22Rv1 (cell line): ENCODE results near the gene PRAC2.
A peak's percentile ranks its signal among the peaks of the same experiment; 100 is the strongest.

ENCODE experiments used
- H3K27ac ChIP-seq: fragments of 450-650 bp; 2 replicates; pipeline ENCODE4 v1.5.1; 2017
- ZFX ChIP-seq: fragments of 450-650 bp; IDR thresholded peaks from 2 replicates; pipeline ENCODE4 v1.6.1; 2017; ENCODE audit warnings: antibody characterized with exemption, borderline replicate concordance
- TF ChIP-seq, protein P1 (sequence below): fragments of 450-650 bp; IDR thresholded peaks from 2 replicates; pipeline ENCODE4 v1.5.1; 2017; ENCODE audit warnings: mild to moderate bottlenecking

The PRAC2 gene

DNA sequence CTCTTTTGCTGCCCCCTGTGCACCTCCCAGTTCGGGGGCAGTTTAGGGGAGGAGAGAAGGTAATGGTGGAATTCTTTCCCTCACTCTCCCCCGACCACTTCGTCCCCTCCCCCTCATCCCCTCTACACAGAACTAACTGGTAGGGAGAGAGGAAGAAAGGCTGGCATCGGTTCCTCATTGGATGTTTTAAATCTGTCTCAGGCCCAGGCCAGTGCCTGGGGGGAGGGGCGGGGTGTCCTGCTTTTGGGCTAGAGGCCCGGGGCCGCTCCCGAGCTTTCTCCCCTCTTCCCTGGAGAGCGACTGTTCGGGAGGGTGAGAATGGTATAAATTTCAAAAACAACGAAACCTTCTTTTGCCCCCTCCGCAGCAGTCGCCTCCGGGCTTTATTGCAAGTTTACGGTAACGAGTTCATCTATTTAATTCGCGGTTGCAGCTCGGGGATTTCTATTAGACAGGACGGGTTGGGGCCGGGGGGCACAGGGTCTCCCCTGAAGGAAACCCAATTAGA, at the start of gene PRAC2:
PRAC2 (plus strand) TSS at position 271 of the 508 bp plus-strand sequence. CDS start 1,226 bp downstream, outside the sequence.
- TF ChIP-seq, protein P1, sequence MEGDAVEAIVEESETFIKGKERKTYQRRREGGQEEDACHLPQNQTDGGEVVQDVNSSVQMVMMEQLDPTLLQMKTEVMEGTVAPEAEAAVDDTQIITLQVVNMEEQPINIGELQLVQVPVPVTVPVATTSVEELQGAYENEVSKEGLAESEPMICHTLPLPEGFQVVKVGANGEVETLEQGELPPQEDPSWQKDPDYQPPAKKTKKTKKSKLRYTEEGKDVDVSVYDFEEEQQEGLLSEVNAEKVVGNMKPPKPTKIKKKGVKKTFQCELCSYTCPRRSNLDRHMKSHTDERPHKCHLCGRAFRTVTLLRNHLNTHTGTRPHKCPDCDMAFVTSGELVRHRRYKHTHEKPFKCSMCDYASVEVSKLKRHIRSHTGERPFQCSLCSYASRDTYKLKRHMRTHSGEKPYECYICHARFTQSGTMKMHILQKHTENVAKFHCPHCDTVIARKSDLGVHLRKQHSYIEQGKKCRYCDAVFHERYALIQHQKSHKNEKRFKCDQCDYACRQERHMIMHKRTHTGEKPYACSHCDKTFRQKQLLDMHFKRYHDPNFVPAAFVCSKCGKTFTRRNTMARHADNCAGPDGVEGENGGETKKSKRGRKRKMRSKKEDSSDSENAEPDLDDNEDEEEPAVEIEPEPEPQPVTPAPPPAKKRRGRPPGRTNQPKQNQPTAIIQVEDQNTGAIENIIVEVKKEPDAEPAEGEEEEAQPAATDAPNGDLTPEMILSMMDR: no peak
- no peak for TF ChIP-seq ZFX
- H3K27ac ChIP-seq: peak within 1 kb of the TSS; percentile 100

DNA sequence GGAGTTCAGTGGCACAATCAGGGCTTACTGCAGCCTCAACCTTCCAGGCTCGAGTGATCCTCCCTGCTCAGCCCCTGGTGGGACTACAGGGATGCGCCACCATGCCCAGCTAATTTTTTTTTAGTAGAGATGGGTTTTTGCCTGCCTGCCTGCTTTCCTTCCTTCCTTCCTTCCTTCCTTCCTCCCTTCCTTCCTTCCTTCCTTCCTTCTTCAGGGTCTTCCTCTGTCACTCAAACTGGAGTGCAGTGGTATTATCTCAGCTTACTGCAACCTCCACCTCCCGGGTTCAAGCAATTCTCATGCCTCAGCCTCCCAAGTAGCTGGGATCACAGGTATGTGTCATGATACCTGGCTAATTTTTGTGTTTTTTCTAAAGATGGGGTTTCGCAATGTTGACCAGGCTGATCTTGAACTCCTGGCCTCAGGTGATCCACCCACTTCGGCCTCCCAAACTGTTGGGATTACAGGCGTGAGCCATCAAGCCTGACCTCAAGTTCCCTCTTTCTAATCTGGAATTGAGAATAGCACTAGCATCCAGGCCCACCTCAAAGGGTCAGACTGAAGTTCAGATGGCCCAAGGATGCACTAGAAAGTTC, 45.9 kb upstream of the PRAC2 start:
- no peak overlapping the region for H3K27ac ChIP-seq
- TF ChIP-seq ZFX: no peak
- TF ChIP-seq, protein P1: no peak

DNA sequence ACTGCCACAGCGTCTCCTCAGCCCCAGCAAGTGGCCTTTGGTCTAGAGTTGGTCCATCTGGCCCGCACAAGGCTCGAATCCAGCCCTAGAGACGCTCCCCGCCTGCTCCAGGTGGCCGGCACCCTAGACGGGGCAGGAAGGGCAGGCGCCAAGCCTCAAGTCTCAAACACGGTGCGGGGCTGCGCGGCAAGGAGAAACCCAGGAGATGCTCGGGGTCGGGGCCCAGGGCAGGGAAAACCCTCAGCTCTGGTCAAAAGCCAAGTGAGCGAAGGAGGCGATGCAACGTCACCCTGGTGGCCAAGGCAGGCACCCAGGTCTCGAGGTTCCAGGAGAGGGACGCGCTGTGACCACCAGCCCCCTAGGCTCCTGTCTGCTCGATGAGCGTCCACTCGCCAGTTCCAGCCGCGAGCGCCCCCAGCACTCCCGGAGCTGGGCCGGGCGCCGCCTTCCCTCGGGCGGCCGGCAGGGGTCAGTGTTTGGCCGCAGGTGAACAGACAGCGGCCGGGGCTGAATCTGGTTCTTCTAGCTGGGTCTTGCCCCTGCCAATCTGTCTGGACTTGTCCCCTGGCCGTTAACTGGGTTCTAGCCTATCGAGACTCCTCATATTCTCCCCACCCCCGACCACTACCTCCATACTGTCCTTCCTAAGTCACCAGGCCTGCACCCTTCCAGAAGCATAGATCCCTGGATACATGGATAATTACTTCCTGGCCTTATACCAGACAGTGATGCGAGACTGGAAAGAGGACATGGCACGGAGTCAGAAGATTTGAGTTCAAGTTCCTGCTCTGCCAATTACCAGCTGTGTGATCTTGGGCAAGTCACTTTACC, 44.6 kb upstream of the PRAC2 start:
- no peak overlapping the region for H3K27ac ChIP-seq
- no peak for TF ChIP-seq ZFX
- TF ChIP-seq, protein P1: peak; percentile 95

GRCh38 chr17:48679385-48680096, 43.4 kb upstream of the PRAC2 start:
- TF ChIP-seq, protein P1: no peak
- TF ChIP-seq ZFX: no peak
- no peak overlapping the region for H3K27ac ChIP-seq

- TF ChIP-seq, protein P1: no peak
- TF ChIP-seq ZFX: no peak
- no peak overlapping the region for H3K27ac ChIP-seq
Measured at GRCh38 chr17:48681609-48682008, 41.4 kb upstream of the PRAC2 start.

GRCh38 chr17:48690655-48691054, 32.3 kb upstream of the PRAC2 start:
- no peak for TF ChIP-seq ZFX
- TF ChIP-seq, protein P1: no peak

More at GRCh38 chr17:48690655-48691054, 32.3 kb upstream of the PRAC2 start:
- no peak overlapping the region for H3K27ac ChIP-seq
